Measurements from ENCODE around the gene FRMPD4.
A peak's percentile ranks its signal among the peaks of the same experiment; 100 is the strongest.

FRMPD4 gene

DNA sequence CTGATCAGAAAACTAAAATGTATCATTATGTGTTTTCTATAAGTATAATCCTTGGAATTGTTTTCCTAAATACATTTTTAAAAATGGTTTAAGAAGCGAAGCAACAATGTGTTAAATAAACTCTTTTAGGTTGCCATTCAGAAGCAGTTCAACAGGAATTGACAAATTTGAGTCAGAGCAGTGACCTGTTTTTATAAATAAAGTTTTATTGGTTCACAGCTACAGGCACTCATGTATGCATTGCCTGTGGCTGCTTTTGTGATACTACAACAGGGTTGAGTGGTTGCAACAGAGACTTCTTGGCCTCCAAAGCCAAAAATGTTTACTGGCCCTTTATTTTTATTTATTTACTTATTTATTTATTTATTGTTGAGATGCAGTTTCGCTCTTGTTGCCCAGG lies 99.5 kb downstream of the FRMPD4 start:
- no peak for DNase-seq (ENCODE audit: low read depth)
- H3K4me3 ChIP-seq (ENCODE audit: control insufficient read depth, low read depth, low read length), result no peak overlapping the region
- TF ChIP-seq, protein P1, sequence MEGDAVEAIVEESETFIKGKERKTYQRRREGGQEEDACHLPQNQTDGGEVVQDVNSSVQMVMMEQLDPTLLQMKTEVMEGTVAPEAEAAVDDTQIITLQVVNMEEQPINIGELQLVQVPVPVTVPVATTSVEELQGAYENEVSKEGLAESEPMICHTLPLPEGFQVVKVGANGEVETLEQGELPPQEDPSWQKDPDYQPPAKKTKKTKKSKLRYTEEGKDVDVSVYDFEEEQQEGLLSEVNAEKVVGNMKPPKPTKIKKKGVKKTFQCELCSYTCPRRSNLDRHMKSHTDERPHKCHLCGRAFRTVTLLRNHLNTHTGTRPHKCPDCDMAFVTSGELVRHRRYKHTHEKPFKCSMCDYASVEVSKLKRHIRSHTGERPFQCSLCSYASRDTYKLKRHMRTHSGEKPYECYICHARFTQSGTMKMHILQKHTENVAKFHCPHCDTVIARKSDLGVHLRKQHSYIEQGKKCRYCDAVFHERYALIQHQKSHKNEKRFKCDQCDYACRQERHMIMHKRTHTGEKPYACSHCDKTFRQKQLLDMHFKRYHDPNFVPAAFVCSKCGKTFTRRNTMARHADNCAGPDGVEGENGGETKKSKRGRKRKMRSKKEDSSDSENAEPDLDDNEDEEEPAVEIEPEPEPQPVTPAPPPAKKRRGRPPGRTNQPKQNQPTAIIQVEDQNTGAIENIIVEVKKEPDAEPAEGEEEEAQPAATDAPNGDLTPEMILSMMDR (IDR thresholded peaks at IDR 0.05; ENCODE audit: control insufficient read depth, insufficient read depth, low read depth, low read length, missing control alignments), result no peak

DNA sequence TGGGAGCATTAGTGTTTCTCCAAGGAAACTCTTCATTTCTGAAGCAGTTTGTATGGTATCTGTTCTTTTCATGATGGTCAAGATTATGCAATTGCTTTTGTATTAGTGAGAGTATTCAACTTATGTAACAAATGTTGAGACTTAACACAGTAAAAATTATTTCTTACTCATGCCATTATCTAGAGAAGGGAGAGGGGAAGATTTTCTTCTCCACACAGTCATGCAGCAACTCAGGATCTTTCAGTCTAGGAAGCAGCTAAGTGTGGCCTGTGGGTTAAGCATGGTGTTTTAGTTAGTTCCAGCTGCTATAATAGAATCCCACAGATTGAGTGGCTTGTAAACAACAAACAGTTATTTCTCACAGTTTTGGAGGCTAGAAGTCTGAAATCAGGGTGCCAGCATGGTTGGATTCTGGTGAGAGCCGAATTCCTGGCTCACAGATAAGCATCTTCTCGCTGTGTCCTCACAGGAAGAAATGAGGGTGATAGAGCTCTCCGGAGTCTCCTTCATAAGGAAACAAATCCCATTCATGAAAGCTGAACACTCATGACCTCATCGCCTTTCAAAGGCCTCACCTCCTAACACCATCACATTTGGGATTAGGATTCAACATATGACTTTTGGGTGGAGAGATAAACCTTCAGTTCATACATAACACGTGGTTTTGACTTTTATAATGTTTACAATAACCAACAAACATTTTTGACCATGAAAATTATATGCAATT lies 101.2 kb downstream of the FRMPD4 start:
- TF ChIP-seq, protein P1 (IDR thresholded peaks at IDR 0.05; ENCODE audit: control insufficient read depth, insufficient read depth, low read depth, low read length, missing control alignments), result no peak

DNA sequence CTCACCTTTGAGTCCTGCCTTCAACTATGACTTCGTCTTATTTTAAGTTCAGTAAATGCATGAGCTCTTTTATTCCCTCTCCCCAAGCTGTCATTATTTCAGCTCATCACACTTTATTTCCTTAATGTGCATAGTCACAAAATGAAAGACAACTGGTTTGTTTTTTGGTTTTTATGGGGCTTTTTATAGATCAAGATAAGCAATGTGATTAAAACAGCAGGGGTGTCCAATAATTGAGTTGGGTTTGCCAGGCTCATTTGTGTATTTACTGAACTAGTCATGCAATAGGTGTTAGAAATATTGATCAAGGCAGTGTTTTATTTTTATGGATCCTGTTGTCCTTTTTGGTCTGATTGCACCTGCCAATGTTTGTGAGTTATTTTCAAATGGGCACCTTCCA lies 102.2 kb downstream of the FRMPD4 start:
- no peak overlapping the region for H3K4me3 ChIP-seq (ENCODE audit: control insufficient read depth, low read depth, low read length)
- DNase-seq (ENCODE audit: low read depth), result no peak
- TF ChIP-seq, protein P1 (IDR thresholded peaks at IDR 0.05; ENCODE audit: control insufficient read depth, insufficient read depth, low read depth, low read length, missing control alignments), result no peak

More for the DNA sequence above, 101.2 kb downstream of the FRMPD4 start:
- no peak overlapping the region for H3K4me3 ChIP-seq (ENCODE audit: control insufficient read depth, low read depth, low read length)
- DNase-seq (ENCODE audit: low read depth), result no peak

DNA sequence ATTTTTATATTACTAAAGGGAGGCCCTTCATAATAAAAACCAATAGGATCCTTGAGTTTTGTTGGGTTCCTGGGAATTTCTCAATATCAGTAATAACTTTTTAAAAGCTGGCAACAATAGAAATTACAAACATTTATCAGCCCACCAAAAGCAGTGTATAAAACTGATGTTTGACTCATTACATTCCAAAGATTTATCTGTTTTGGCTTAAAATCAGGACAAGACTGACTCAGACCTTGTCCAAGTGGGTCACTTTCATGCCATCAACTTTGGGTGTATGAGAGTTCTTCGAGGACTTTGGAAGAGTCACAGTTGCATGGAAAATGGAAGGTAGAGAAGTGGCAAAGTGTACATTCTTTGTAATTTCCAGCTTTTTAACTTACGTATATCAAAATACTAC lies 102.8 kb downstream of the FRMPD4 start:
- H3K4me3 ChIP-seq (ENCODE audit: control insufficient read depth, low read depth, low read length), result no peak overlapping the region
- TF ChIP-seq, protein P1 (IDR thresholded peaks at IDR 0.05; ENCODE audit: control insufficient read depth, insufficient read depth, low read depth, low read length, missing control alignments), result no peak
- no peak for DNase-seq (ENCODE audit: low read depth)

DNA sequence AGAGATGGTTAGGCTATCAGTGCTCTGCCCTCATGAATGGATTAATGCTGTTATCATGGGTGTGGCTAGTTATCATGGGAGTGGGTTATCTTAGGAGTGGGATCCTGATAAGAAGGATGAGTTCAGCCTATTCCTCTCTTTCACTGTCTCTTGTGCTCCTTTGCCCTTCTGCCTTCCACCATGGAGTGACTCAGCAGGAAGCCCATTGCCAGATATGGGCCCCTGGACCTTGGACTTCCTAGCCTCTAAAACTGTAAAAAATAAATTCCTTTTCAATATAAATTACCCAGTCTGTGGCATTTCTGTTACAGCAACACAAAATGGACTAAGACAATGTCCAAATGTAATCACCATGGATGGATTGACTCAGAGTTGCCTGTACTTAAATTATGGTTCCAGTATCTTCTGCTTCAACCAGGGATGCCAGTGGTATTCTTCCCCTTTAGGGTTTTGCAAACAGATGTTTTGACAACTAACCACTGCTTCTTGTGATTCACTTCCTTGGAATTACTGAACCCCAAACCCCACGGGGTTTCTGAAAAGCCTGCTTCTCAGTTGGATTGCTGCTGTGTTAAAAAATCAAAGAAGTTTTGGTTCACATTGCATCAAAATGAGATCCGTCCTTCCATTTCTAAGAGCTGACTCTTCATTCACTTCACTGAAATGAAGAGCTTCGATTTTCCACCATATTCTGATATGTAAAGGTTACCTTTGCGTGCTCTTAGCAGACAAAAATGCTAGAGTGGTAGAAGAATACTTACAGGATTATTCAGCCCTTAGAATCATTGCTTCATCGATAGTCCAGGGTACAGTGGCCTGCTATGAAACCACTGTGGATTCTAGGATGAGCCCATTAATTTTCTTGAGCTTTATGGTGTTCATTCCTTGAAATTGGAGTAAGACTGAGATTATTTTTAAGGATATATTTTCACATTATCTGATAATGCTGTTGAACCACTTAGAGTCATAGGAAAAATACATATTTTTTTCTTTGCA lies 107.7 kb downstream of the FRMPD4 start:
- H3K4me3 ChIP-seq (ENCODE audit: control insufficient read depth, low read depth, low read length), result no peak overlapping the region
- peak; percentile 81 for DNase-seq (ENCODE audit: low read depth)
- TF ChIP-seq, protein P1 (IDR thresholded peaks at IDR 0.05; ENCODE audit: control insufficient read depth, insufficient read depth, low read depth, low read length, missing control alignments), result no peak

DNA sequence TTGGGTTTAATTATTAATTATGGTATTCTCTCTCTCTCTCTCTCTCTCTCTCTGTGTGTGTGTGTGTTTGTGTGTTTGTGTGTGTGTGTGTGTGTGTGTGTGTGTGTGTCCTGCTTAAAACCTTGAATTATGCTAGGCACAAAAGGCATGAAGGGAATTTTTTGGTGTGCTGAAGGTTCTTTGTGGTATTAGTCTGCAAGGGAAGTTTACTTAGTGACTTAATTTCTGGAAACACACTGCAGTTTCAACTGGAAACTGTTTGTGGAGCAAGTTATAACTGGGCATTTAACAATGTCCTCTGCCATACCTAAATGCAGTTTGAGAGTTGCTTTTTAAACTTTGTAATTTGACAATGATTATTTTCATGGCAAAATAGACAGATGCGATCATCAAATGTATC lies 111.7 kb downstream of the FRMPD4 start:
- no peak overlapping the region for H3K4me3 ChIP-seq (ENCODE audit: control insufficient read depth, low read depth, low read length)
- TF ChIP-seq, protein P1 (IDR thresholded peaks at IDR 0.05; ENCODE audit: control insufficient read depth, insufficient read depth, low read depth, low read length, missing control alignments), result no peak
- DNase-seq (ENCODE audit: low read depth), result no peak
